NCI-H146 treated with DMSO at 0.1 percent for 48 hours (cell line): Measurements from ENCODE around the gene TERF2IP.
A peak's percentile ranks its signal among the peaks of the same experiment; 100 is the strongest.

Experiments used
- DNase-seq: peaks from one replicate; lab custom pipeline; 2025; ENCODE audit not compliant: unreplicated experiment; lab: John Stamatoyannopoulos, UW

Gene TERF2IP, protein sequence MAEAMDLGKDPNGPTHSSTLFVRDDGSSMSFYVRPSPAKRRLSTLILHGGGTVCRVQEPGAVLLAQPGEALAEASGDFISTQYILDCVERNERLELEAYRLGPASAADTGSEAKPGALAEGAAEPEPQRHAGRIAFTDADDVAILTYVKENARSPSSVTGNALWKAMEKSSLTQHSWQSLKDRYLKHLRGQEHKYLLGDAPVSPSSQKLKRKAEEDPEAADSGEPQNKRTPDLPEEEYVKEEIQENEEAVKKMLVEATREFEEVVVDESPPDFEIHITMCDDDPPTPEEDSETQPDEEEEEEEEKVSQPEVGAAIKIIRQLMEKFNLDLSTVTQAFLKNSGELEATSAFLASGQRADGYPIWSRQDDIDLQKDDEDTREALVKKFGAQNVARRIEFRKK

GRCh38 chr16:75647492-75648264 is at the start of gene TERF2IP, which contains the start of gene KARS1:
TSS of gene TERF2IP (plus strand) at chr16:75647773. CDS start at chr16:75647883, 110 bp downstream.
TSS of gene KARS1 (minus strand) at chr16:75647665. CDS start at chr16:75647639, 26 bp downstream.
- peak; percentile 66 for DNase-seq

DNA sequence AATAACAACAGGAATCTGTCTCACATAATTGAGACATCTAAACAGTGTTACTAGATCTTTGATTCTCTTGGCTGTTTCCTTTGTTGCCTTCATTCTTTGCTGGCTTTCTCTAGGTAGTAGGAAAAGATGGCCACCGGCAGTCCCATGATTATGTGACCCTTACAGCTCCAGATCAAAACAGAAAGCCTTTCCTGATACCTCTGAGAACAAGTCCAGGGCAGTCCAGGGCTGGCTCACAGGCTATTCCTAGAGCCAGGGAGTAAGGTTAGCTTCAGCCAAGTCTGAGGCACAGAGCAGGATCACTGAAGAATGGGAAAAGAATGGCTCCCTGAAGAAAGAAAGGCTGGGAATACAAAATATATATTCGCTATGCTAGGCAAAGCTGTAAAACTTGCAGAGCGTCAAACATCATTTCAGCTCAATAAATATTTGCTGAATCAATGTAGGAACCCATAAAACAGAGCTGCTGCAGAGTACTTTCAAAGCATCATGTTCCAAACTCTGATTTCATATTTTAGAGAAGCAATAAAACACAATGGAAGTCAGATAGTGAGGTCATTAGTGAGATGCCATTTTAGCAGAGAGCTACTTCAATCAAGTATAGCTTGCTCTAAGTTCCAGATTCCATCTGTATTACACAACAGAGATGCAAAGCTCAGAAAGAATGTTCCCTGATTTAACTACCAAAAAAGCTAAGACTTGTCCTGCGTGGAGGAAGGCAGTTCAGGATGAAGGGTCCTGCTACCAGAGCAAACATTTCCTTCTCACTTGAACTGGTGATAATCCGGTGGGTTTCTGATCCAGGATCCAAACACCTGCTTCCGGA is 47.9 kb upstream of the TERF2IP start:
- DNase-seq, result no peak

DNA sequence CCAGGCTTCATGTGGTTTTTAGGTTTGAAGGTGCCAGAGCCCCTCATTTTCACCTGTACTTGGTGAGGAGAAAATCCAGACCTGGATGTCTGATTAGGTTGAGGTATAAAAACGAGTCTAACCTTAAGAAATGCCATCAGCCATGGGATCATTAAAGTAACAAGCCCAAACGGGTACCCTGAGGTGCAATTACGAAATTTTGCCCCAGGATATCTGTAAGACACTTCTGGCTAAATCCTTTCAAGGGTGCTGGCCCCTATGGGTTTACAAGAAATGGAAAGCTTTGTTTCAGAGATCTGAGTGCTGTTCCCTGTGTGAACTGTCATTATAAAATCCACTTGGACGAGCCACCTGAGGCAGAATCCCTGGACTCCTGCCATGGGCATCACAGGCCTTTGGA is 44.3 kb upstream of the TERF2IP start:
- no peak for DNase-seq

DNA sequence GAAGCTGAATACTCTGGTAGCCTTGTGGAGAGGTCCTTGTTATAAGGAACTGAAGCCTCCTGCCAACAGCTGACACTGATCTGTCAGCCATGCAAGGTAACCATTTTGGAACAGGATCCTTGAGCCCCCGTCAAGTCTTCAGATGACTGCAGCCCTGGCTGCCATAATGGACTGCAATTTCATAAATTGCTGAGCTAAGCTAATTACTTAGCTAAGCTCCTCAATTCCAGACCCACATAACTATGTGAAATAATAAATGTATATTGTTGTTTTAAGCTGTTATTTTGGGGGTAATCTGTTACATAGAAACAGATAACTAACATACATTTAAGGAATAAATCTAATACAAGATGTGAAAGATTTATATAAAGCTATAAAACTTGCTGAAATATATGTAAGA is 41.1 kb upstream of the TERF2IP start:
- DNase-seq, result no peak

DNA sequence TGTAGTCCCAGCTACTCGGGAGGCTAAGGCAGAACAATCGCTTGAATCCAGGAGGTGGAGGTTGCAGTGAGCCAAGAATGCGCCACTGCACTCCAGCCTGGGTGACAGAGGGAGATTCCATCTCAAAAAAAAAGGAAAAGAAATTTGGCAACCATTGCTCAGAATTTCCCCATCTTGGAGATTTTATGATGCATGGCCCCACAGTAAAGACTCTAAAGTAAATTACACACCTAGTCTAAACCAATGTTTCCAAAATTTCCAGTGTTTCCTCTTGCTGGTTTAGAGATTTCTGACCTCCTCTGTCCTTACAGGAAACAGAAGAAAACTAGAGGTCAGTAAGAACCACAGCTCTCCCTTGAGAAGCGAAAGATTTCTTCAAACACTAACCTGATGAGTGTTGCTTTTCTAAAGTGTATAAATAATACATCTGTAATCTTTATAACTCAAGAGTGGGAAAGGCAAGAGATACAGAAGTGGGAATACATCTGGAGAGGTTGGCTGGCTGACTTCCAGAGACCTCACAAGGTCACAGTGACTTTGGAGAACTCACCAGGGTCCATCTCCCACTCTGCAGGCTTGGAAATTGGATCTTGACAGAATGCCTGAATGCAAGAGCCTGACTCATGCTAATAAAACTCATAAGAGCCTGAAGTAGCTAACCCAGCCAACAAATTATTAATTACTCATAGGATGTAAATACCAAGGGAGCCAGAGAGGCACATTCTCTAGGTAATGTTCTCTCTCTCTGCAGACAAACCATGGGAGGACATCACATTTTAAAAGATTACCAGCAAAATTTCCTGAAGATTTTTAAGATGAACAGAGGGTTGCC is 33.3 kb upstream of the TERF2IP start:
- no peak for DNase-seq

GRCh38 chr16:75615619-75616018 is 32.0 kb upstream of the TERF2IP start:
- DNase-seq, result no peak

- DNase-seq, result no peak
Measured at GRCh38 chr16:75616521-75617010, 31.0 kb upstream of the TERF2IP start.

DNA sequence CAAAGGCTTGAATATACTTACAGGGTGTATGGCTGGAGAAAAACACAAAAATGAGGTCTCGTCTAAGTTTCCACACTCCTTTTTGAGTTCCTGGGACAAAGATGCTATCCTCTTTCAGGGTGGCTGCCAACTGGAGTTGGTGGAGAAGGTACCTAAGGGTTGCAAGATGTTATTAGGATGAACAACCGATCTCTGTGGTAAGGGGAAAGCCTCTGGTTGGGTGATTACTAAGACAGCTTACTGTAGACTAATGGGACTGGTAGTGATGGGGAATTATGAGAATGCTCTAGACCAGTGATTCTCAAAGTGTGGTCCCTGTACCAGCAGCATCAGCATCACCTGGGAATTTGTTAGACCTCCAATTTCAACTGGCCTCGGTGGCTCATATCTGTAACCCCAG is 30.5 kb upstream of the TERF2IP start:
- no peak for DNase-seq

- DNase-seq, result no peak
Measured at GRCh38 chr16:75618780-75619179, 28.8 kb upstream of the TERF2IP start.

GRCh38 chr16:75620326-75621169 is 27.0 kb upstream of the TERF2IP start:
- no peak for DNase-seq

DNA sequence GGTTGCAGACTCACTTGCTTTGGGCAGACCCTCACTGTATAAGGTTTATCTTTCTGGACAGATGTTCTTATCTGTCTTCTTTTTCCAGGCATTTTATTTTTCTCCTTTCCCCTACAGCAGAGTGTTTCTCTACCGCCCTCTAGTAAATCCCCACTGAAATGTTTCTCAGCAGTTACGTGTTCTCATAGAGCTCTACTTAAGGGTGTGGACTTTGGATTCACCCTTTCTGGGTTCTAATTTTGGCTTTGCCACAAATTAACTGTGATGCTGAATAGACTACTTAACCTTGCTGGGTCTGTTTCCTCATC is 26.4 kb upstream of the TERF2IP start:
- no peak for DNase-seq

GRCh38 chr16:75622761-75623605 is 24.6 kb upstream of the TERF2IP start, which contains the start of gene ADAT1:
TSS of gene ADAT1 (minus strand) at chr16:75623281. CDS start at chr16:75620799, 2,482 bp downstream.
- peak; percentile 78 for DNase-seq

DNA sequence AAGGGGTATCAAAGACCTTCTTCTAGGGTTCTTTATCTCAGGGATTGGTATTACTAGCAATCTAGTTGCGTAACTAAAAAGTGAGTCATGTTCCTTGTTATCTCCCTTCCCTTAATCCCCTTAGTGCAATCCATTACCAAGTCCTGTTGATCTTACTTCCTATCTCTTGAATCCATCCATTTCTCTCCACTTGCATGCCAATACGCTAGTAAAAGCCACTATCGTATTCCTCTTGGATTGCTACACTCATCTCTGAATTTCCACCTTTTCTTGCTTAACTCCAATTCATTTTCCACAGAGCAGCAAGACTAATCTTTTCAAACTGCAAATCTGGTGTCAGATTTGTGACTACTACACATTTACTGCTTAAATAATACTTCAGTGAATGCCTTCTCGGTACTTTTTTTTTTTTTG is 22.6 kb upstream of the TERF2IP start:
- no peak for DNase-seq

GRCh38 chr16:75626806-75627205 is 20.8 kb upstream of the TERF2IP start:
- DNase-seq, result no peak

- DNase-seq, result no peak
Measured at GRCh38 chr16:75627851-75628250, 19.7 kb upstream of the TERF2IP start.

GRCh38 chr16:75628351-75628750 is 19.2 kb upstream of the TERF2IP start:
- no peak for DNase-seq

DNA sequence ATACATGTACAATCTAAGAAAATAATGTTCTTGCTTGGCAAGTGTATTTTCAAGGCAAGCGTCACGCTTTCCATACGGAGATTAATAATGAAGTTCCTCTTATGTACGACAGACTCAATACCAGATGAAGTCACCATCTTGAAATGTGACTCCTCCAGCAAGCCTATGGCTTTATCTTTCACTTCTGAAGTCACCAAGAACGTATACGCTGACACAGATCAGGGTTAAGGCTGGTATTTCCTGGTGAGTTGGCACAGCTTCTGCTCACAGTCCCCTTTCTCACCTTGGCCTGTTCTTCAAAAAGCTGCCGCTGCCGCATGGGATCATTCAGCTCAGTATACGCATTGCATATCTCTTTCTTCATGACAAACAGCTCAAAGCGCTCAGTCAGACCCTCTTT is 18.4 kb upstream of the TERF2IP start:
- no peak for DNase-seq

- no peak for DNase-seq
Measured at GRCh38 chr16:75630052-75630451, 17.5 kb upstream of the TERF2IP start.
